B cell (primary cell): Measurements from ENCODE around the gene TFEB. TPM values are rescaled to one million over a fixed set of nuclear protein-coding genes. Genes with fewer than 3 reads are reported as not detected.

Experiments
- ATAC-seq: fragments of 200-7000 bp; cut with Tn5 transposase; one replicate; pipeline ENCODE4 v1.10.0; 2021; ENCODE audit warnings: low read depth, mild to moderate bottlenecking, moderate number of reproducible peaks, moderate library complexity
- CTCF ChIA-PET: fragments of 350-600 bp; sonication (Branson Sonifier 250); formaldehyde crosslinking; loops from one replicate; lab custom pipeline; 2021; ENCODE audit warnings: antibody characterized with exemption, inconsistent platforms; lab: Charles Lee
- POLR2A ChIA-PET: fragments of 350-600 bp; sonication (Branson Sonifier 250); formaldehyde crosslinking; loops from one replicate; lab custom pipeline; 2021; ENCODE audit warnings: antibody characterized with exemption; lab: Charles Lee
- DNase-seq: peaks from one replicate; pipeline ENCODE4 v3.0.0; 2013
- H2AFZ ChIP-seq: 2 replicates; pipeline ENCODE4 v1.6.1; 2012; ENCODE audit warnings: mild to moderate bottlenecking, low read depth, low read length; ENCODE audit not compliant: insufficient read depth, poor library complexity, severe bottlenecking
- H3K27ac ChIP-seq, 2 donors: 1 replicate in 1 of 2; 2 replicates in 1 of 2; pipeline ENCODE4 v1.5.1; 2012 to 2013; ENCODE audit warnings: low read length in 2 of 2, mild to moderate bottlenecking in 2 of 2, moderate library complexity in 1 of 2
- H3K27me3 ChIP-seq, 4 experiments: fragments of 200-600 bp in 1 of 4; sonication (generic) in 1 of 4; replicated peaks in 1 of 4; 1 replicate in 2 of 4; 2 replicates in 2 of 4; pipeline versions ENCODE4 v1.6.1 to v1.7.0; 2013 to 2016; ENCODE audit warnings: low read length in 3 of 4, mild to moderate bottlenecking in 2 of 4, mixed read lengths in 1 of 4, moderate library complexity in 1 of 4; ENCODE audit not compliant: insufficient read depth in 4 of 4, control insufficient read depth in 3 of 4; ENCODE audit errors: control extremely low read depth in 1 of 4
- H3K36me3 ChIP-seq, 2 experiments: replicated peaks in 1 of 2; 1 replicate in 1 of 2; 2 replicates in 1 of 2; pipeline versions ENCODE4 v1.6.1 to v1.7.1; 2013; ENCODE audit warnings: low read length in 1 of 2; ENCODE audit not compliant: insufficient read depth in 2 of 2, control insufficient read depth in 1 of 2; ENCODE audit errors: control extremely low read depth in 1 of 2, extremely low read depth in 1 of 2
- H3K4me1 ChIP-seq, 2 donors: fragments of 200-600 bp in 1 of 2; sonication (generic) in 1 of 2; 1 replicate in 1 of 2; 2 replicates in 1 of 2; pipeline versions ENCODE4 v1.5.1 to v1.6.1; 2013 to 2017; ENCODE audit warnings: low read length in 2 of 2; ENCODE audit not compliant: control insufficient read depth in 2 of 2, insufficient read depth in 2 of 2
- H3K4me2 ChIP-seq: replicated peaks from 2 replicates; pipeline ENCODE3; 2012; ENCODE audit warnings: mild to moderate bottlenecking, low read depth, low read length; ENCODE audit not compliant: poor library complexity, severe bottlenecking
- H3K4me3 ChIP-seq, 5 experiments: fragments of 200-600 bp in 1 of 5; sonication (generic) in 1 of 5; 1 replicate in 3 of 5; 2 replicates in 2 of 5; pipeline versions ENCODE4 v1.5.1 to v1.7.0; 2011 to 2016; ENCODE audit warnings: low read length in 4 of 5, mild to moderate bottlenecking in 4 of 5, low read depth in 2 of 5, control low read depth in 1 of 5, moderate library complexity in 1 of 5; ENCODE audit not compliant: insufficient read depth in 1 of 5; ENCODE audit errors: control extremely low read depth in 1 of 5, extremely low read depth in 1 of 5
- H3K79me2 ChIP-seq: fragments of 200-600 bp; sonication (generic); one replicate; pipeline ENCODE4 v1.6.0; 2016; ENCODE audit warnings: low read length; ENCODE audit not compliant: control insufficient read depth, insufficient read depth
- H3K9ac ChIP-seq: fragments of 200-600 bp; sonication (generic); 2 replicates; pipeline ENCODE4 v1.6.1; 2017; ENCODE audit warnings: mild to moderate bottlenecking, low read length, moderate library complexity
- H3K9me3 ChIP-seq, 3 donors: one replicate each; pipeline versions ENCODE4 v1.6.1 to v1.7.1; 2013; ENCODE audit warnings: low read length in 2 of 3; ENCODE audit not compliant: control insufficient read depth in 2 of 3, insufficient read depth in 1 of 3; ENCODE audit errors: control extremely low read depth in 1 of 3
- H4K20me1 ChIP-seq: 2 replicates; pipeline ENCODE4 v1.6.0; 2012; ENCODE audit warnings: mild to moderate bottlenecking, low read length; ENCODE audit not compliant: insufficient read depth, control insufficient read depth, poor library complexity, severe bottlenecking
- H3K27ac Mint-ChIP-seq: one replicate; pipeline ENCODE4 v1.8.0; 2021; ENCODE audit warnings: mixed read lengths
- H3K27me3 Mint-ChIP-seq: one replicate; pipeline ENCODE4 v1.8.0; 2021; ENCODE audit warnings: mixed read lengths
- H3K4me1 Mint-ChIP-seq: one replicate; pipeline ENCODE4 v1.8.0; 2021; ENCODE audit warnings: mixed read lengths
- H3K4me3 Mint-ChIP-seq: one replicate; pipeline ENCODE4 v1.8.0; 2021; ENCODE audit warnings: mixed read lengths
- H3K9me3 Mint-ChIP-seq: one replicate; pipeline ENCODE4 v1.8.0; 2022; ENCODE audit warnings: mixed read lengths; ENCODE audit not compliant: insufficient read depth
- CTCF ChIP-seq: fragments of 200-600 bp; IDR thresholded peaks from one replicate; pipeline ENCODE4 v1.8.0; 2022; ENCODE audit warnings: antibody characterized with exemption, mild to moderate bottlenecking
- EZH2 ChIP-seq: IDR thresholded peaks from 2 replicates; pipeline ENCODE4 v1.6.1; 2012; ENCODE audit warnings: borderline replicate concordance, low read depth, mild to moderate bottlenecking, moderate library complexity, low read length; ENCODE audit not compliant: insufficient read depth, poor library complexity, severe bottlenecking
- whole genome bisulfite sequencing: methylation state at CpG from one replicate; pipeline ENCODE4 v1.1.5; 2013; ENCODE audit warnings: missing lambda C conversion rate; ENCODE audit not compliant: insufficient coverage; 5-methylcytosine and 5-hydroxymethylcytosine counted together
- intact Hi-C: fragments of 100-400 bp; cut with micrococcal nuclease; formaldehyde crosslinking; loops from one replicate; pipeline ENCODE4 v1.10.0; 2022
- polyA plus RNA-seq: library from polyadenylated mRNA; depleted of rRNA; stranded (reverse); fragments of >200 nt; gene quantifications from 2 replicates; pipeline ENCODE4 v1.2.3, GENCODE V29; 2012
- total RNA-seq, 2 donors: library from RNA; stranded (reverse); fragments of 120-200 nt in 1 of 2; gene quantifications; 1 replicate in 1 of 2; 2 replicates in 1 of 2; pipeline versions ENCODE4 v1.2.3 to v1.2.4, GENCODE V29; 2013 to 2022

The TFEB gene
- total and polyA plus RNA-seq, 2 donors (not counting 1 experiment from before 2014, with no cell fraction given), result 113 to 148 TPM

GRCh38 chr6:41714556-41715273, 20.7 kb downstream of the TFEB start:
- peaks cover 74 to 91% of the 10 kb centered on the region in 2 donors for H3K4me1 ChIP-seq
- 80% methylated on average over 13 of the region's 14 CpGs for WGBS
- intact Hi-C loops, result loop anchor here (1.0 kb wide), 1 partner anchor 9 kb away; no protein-coding TSS in a partner anchor
- H3K36me3 ChIP-seq, result peaks cover 8 to 62% of the 10 kb centered on the region in 2 experiments
- H4K20me1 ChIP-seq, result peaks cover 76% of the 10 kb centered on the region
- no peaks in the 10 kb centered on the region for H3K27me3 Mint-ChIP-seq
- H3K4me3 Mint-ChIP-seq, result peak overlapping the region; percentile 75
- no peaks in the 10 kb centered on the region for H3K9me3 Mint-ChIP-seq
- peak overlapping the region; percentile 94 for H3K27ac Mint-ChIP-seq
- ChIA-PET CTCF (interaction anchor here (1.8 to 7.7 kb wide), 4 partner anchors 8 to 31 kb away, joined by 11 to 145 read pairs (median 52); partner anchors contain the start of gene TFEB), POLR2A (interaction anchor here (0.7 to 8.6 kb wide), 6 partner anchors 9 to 380 kb away, joined by 3 to 108 read pairs (median 14); partner anchors contain the start of gene TFEB)
- H3K9me3 ChIP-seq, result no peaks in the 10 kb centered on the region
- TF ChIP-seq CTCF (no peak), EZH2 (no peak)
- peaks cover 99% of the 10 kb centered on the region for H3K79me2 ChIP-seq
- H3K27ac ChIP-seq, result peak overlapping the region; percentile 43 to 77
- no peak overlapping the region for H2AFZ ChIP-seq
- H3K4me3 ChIP-seq, result no peak overlapping the region
- peaks cover 92% of the 10 kb centered on the region for H3K4me1 Mint-ChIP-seq
- no peak for DNase-seq
- H3K9ac ChIP-seq, result no peak overlapping the region
- no peak for ATAC-seq
- H3K4me2 ChIP-seq, result peak overlapping the region; percentile 66
- H3K27me3 ChIP-seq, result no peaks in the 10 kb centered on the region
